ENCODE data around the gene PRRC1.

Gene PRRC1

GRCh38 chr5:127583866-127584265 is 66.4 kb downstream of the PRRC1 start:
- Mint-ChIP-seq H3K36me3 (no peaks in the 10 kb centered on the region), H3K27ac (no peak overlapping the region), H3K4me3 (no peak overlapping the region), H3K9me3 (ENCODE audit: low read depth) (no peaks in the 10 kb centered on the region), H3K27me3 (peaks cover 2% of the 10 kb centered on the region), H3K4me1 (ENCODE audit: low read depth) (no peaks in the 10 kb centered on the region)

- no peak overlapping the region for H3K4me3 Mint-ChIP-seq
- H3K27me3 Mint-ChIP-seq: peaks cover 3% of the 10 kb centered on the region
- no peaks in the 10 kb centered on the region for H3K36me3 Mint-ChIP-seq
- no peak overlapping the region for H3K27ac Mint-ChIP-seq
- H3K9me3 Mint-ChIP-seq (ENCODE audit: low read depth): no peaks in the 10 kb centered on the region
- H3K4me1 Mint-ChIP-seq (ENCODE audit: low read depth): no peaks in the 10 kb centered on the region
These were observed 68.2 kb downstream of the PRRC1 start for GRCh38 chr5:127585661-127586060.

- Mint-ChIP-seq H3K9me3 (ENCODE audit: low read depth) (no peaks in the 10 kb centered on the region), H3K4me3 (no peak overlapping the region), H3K27ac (no peak overlapping the region), H3K36me3 (no peaks in the 10 kb centered on the region), H3K4me1 (ENCODE audit: low read depth) (no peaks in the 10 kb centered on the region), H3K27me3 (peaks cover 3% of the 10 kb centered on the region)
These were observed 68.8 kb downstream of the PRRC1 start for GRCh38 chr5:127586066-127586770.

GRCh38 chr5:127586811-127587210 is 69.4 kb downstream of the PRRC1 start:
- H3K4me3 Mint-ChIP-seq: no peak overlapping the region
- no peak overlapping the region for H3K27ac Mint-ChIP-seq
- no peaks in the 10 kb centered on the region for H3K4me1 Mint-ChIP-seq (ENCODE audit: low read depth)
- peaks cover 3% of the 10 kb centered on the region for H3K27me3 Mint-ChIP-seq
- no peaks in the 10 kb centered on the region for H3K9me3 Mint-ChIP-seq (ENCODE audit: low read depth)
- no peaks in the 10 kb centered on the region for H3K36me3 Mint-ChIP-seq

GRCh38 chr5:127587246-127587917 is 69.9 kb downstream of the PRRC1 start:
- Mint-ChIP-seq H3K4me3 (no peak overlapping the region), H3K4me1 (ENCODE audit: low read depth) (no peaks in the 10 kb centered on the region), H3K36me3 (no peaks in the 10 kb centered on the region), H3K9me3 (ENCODE audit: low read depth) (no peaks in the 10 kb centered on the region), H3K27ac (no peak overlapping the region), H3K27me3 (peaks cover 3% of the 10 kb centered on the region)

GRCh38 chr5:127588368-127588767 is 70.9 kb downstream of the PRRC1 start:
- H3K36me3 Mint-ChIP-seq: no peaks in the 10 kb centered on the region
- H3K27ac Mint-ChIP-seq: no peak overlapping the region
- no peaks in the 10 kb centered on the region for H3K4me1 Mint-ChIP-seq (ENCODE audit: low read depth)
- no peak overlapping the region for H3K4me3 Mint-ChIP-seq
- H3K27me3 Mint-ChIP-seq: peaks cover 3% of the 10 kb centered on the region
- no peaks in the 10 kb centered on the region for H3K9me3 Mint-ChIP-seq (ENCODE audit: low read depth)

GRCh38 chr5:127589309-127590030 is 72.0 kb downstream of the PRRC1 start:
- H3K36me3 Mint-ChIP-seq: no peaks in the 10 kb centered on the region
- no peak overlapping the region for H3K27ac Mint-ChIP-seq
- H3K27me3 Mint-ChIP-seq: peaks cover 3% of the 10 kb centered on the region
- H3K9me3 Mint-ChIP-seq (ENCODE audit: low read depth): no peaks in the 10 kb centered on the region
- H3K4me3 Mint-ChIP-seq: no peak overlapping the region
- peaks cover 1% of the 10 kb centered on the region for H3K4me1 Mint-ChIP-seq (ENCODE audit: low read depth)

- H3K36me3 Mint-ChIP-seq: no peaks in the 10 kb centered on the region
- H3K9me3 Mint-ChIP-seq (ENCODE audit: low read depth): no peaks in the 10 kb centered on the region
- H3K4me3 Mint-ChIP-seq: no peak overlapping the region
- H3K27me3 Mint-ChIP-seq: peaks cover 3% of the 10 kb centered on the region
- peaks cover 4% of the 10 kb centered on the region for H3K4me1 Mint-ChIP-seq (ENCODE audit: low read depth)
- H3K27ac Mint-ChIP-seq: no peak overlapping the region
These were observed 72.8 kb downstream of the PRRC1 start for GRCh38 chr5:127590156-127590722.

GRCh38 chr5:127595484-127596368 is 78.3 kb downstream of the PRRC1 start:
- Mint-ChIP-seq H3K27ac (no peak overlapping the region), H3K36me3 (no peaks in the 10 kb centered on the region), H3K4me1 (ENCODE audit: low read depth) (peaks cover 15% of the 10 kb centered on the region), H3K9me3 (ENCODE audit: low read depth) (no peaks in the 10 kb centered on the region), H3K27me3 (no peaks in the 10 kb centered on the region), H3K4me3 (no peak overlapping the region)

GRCh38 chr5:127596501-127596900 is 79.1 kb downstream of the PRRC1 start:
- no peaks in the 10 kb centered on the region for H3K27me3 Mint-ChIP-seq
- H3K9me3 Mint-ChIP-seq (ENCODE audit: low read depth): no peaks in the 10 kb centered on the region
- H3K27ac Mint-ChIP-seq: no peak overlapping the region
- H3K36me3 Mint-ChIP-seq: no peaks in the 10 kb centered on the region
- no peak overlapping the region for H3K4me3 Mint-ChIP-seq
- H3K4me1 Mint-ChIP-seq (ENCODE audit: low read depth): peaks cover 15% of the 10 kb centered on the region

- Mint-ChIP-seq H3K27ac (no peak overlapping the region), H3K4me1 (ENCODE audit: low read depth) (peaks cover 17% of the 10 kb centered on the region), H3K27me3 (peaks cover 6% of the 10 kb centered on the region), H3K4me3 (no peak overlapping the region), H3K36me3 (no peaks in the 10 kb centered on the region), H3K9me3 (ENCODE audit: low read depth) (no peaks in the 10 kb centered on the region)
These were observed 81.9 kb downstream of the PRRC1 start for GRCh38 chr5:127599320-127599719.

- Mint-ChIP-seq H3K4me1 (ENCODE audit: low read depth) (peaks cover 17% of the 10 kb centered on the region), H3K4me3 (no peak overlapping the region), H3K27ac (no peak overlapping the region), H3K9me3 (ENCODE audit: low read depth) (no peaks in the 10 kb centered on the region), H3K36me3 (no peaks in the 10 kb centered on the region), H3K27me3 (peaks cover 6% of the 10 kb centered on the region)
These were observed 82.4 kb downstream of the PRRC1 start for GRCh38 chr5:127599847-127600246.

- H3K4me3 Mint-ChIP-seq: no peak overlapping the region
- no peak overlapping the region for H3K27ac Mint-ChIP-seq
- H3K4me1 Mint-ChIP-seq (ENCODE audit: low read depth): peaks cover 8% of the 10 kb centered on the region
- peaks cover 6% of the 10 kb centered on the region for H3K27me3 Mint-ChIP-seq
- no peaks in the 10 kb centered on the region for H3K36me3 Mint-ChIP-seq
- H3K9me3 Mint-ChIP-seq (ENCODE audit: low read depth): no peaks in the 10 kb centered on the region
These were observed 83.7 kb downstream of the PRRC1 start for GRCh38 chr5:127601111-127601510.

- Mint-ChIP-seq H3K36me3 (no peaks in the 10 kb centered on the region), H3K27ac (no peak overlapping the region), H3K4me3 (no peak overlapping the region), H3K4me1 (ENCODE audit: low read depth) (peaks cover 5% of the 10 kb centered on the region), H3K27me3 (peaks cover 6% of the 10 kb centered on the region), H3K9me3 (ENCODE audit: low read depth) (no peaks in the 10 kb centered on the region)
These were observed 84.2 kb downstream of the PRRC1 start for GRCh38 chr5:127601601-127602000.
